Fibroblast of mammary gland (primary cell): ENCODE data around the gene B9D2.
"Not testable (repeated sequence)": the region's sequence is repeated elsewhere in the genome, so short reads cannot be mapped to it uniquely, and the experiment has no call there.

Experiments used
- DNase-seq: peaks from one replicate; pipeline ENCODE4 v3.0.0-alpha.2; 2010; ENCODE audit warnings: low read depth
- H3K4me3 ChIP-seq: 2 replicates; pipeline ENCODE4 v1.5.1; 2011; ENCODE audit warnings: low read depth, mild to moderate bottlenecking, low read length, moderate library complexity; ENCODE audit not compliant: control insufficient read depth
- CTCF ChIP-seq: conservative IDR thresholded peaks from 2 replicates; pipeline ENCODE4 v1.5.1; 2011; ENCODE audit warnings: low read depth, low read length, inconsistent platforms; ENCODE audit not compliant: control insufficient read depth, insufficient read depth

B9D2 gene

GRCh38 chr19:41392775-41393174 lies 28.8 kb upstream of the B9D2 start:
- no peak for DNase-seq
- H3K4me3 ChIP-seq, result no peak overlapping the region
- no peak for TF ChIP-seq CTCF

- no peak for DNase-seq
- H3K4me3 ChIP-seq, result no peak overlapping the region
- no peak for TF ChIP-seq CTCF
These were observed 27.7 kb upstream of the B9D2 start for GRCh38 chr19:41391618-41392017.

GRCh38 chr19:41386442-41386841 lies 22.5 kb upstream of the B9D2 start:
- no peak overlapping the region for H3K4me3 ChIP-seq
- DNase-seq, result peak; percentile 66
- no peak for TF ChIP-seq CTCF

GRCh38 chr19:41384351-41384750 lies 20.4 kb upstream of the B9D2 start:
- DNase-seq, result no peak
- H3K4me3 ChIP-seq, result no peak overlapping the region
- TF ChIP-seq CTCF, result no peak

GRCh38 chr19:41381536-41381935 lies 17.6 kb upstream of the B9D2 start:
- DNase-seq, H3K4me3 ChIP-seq: not testable (repeated sequence)

GRCh38 chr19:41377977-41378709 lies 14.2 kb upstream of the B9D2 start:
- TF ChIP-seq CTCF, result peak; percentile 1
- DNase-seq, result no peak
- H3K4me3 ChIP-seq, result no peak overlapping the region

- TF ChIP-seq CTCF, result no peak
- peak; percentile 60 for DNase-seq
- H3K4me3 ChIP-seq, result peak overlapping the region; percentile 62
These were observed 13.0 kb upstream of the B9D2 start for GRCh38 chr19:41376998-41377365.
